Stimulated activated CD4-positive, alpha-beta T cell treated with anti-CD3 and anti-CD28 coated beads, Interleukin-4, amount 100 ng/mL, for 4 hours (primary cell): ENCODE results near the gene SORCS2.

Source experiments
- DNase-seq, 2 experiments: peaks; one replicate each; pipeline ENCODE4 v3.0.0-alpha.2; 2020

Gene SORCS2

DNA sequence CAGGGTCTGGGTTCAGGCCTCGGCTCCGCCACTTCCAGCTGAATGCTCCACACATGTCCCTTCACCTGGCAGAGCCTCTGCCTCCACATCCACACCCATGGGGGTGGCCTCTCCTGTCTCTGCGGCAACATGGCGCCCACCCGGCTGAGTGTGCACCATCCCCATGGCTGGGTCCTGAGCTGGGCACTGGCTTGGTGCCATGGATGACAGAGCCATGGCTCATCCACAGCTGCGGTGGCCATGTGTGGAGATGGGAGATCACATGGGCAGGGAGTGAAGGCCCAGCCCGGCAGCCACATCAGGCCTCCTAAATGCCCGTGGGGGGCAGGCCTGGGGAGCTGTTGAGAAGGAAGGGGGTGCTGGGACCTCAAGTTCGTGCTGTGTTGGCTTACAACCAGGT, 533.6 kb downstream of the SORCS2 start:
- DNase-seq, result no peak

DNA sequence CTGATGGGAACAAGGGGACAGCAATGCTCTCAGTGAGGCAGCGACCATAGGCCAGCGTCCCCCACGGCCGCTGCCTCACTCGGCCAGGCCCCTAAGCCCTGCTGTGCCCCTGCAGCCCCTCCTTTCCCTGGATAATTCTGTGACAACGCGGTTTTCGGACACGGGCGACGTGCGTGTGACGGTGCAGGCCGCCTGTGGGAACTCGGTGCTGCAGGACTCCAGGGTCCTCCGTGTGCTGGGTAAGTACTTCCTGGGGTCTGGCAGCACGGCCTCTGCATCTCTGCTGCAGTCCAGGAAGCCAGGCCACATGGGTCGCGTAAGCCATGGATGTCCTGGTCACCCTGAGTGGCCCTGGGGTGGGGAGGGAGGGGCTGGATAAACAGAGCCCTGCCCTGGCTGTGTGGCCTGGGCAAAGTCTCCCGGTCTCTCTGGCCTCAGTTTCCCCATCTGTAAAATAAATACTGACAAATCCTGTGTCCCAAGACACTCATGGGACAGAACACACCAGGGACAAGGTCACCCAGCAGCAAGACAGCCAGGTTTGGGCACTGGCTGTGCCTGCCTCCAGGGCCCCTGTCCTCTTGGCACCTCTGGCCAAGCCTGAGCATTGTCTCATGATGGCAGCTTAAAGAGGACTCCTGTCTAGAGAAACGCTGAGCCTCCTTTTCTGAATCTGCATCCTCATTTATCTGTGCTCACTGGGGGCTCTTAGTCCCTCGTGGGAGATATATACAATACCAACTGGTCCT, 534.5 kb downstream of the SORCS2 start:
- DNase-seq, result no peak

DNA sequence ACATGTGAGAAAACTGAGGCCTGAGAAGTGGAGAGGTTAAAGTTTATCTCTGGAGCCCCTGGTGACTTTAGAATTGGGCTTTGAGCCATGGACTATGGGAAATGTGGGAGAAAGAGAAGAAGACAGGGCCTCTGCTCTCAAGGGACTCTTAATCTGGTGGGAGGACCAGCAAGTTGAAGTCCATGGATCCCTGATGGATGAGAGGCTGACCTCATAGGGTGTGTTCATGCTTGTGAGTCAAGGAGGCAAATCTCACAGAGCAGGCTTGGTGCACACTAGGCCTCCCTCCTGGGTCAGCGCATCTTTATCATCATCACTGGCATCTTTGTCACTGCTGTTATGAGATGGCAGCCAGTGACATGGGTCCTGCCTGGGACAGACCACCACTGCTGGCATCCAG, 535.4 kb downstream of the SORCS2 start:
- DNase-seq, result no peak

GRCh38 chr4:7731437-7731836, 539.1 kb downstream of the SORCS2 start:
- no peak for DNase-seq

GRCh38 chr4:7732263-7732662, 539.9 kb downstream of the SORCS2 start:
- DNase-seq, result no peak

GRCh38 chr4:7733201-7733600, 540.9 kb downstream of the SORCS2 start:
- DNase-seq, result no peak

DNA sequence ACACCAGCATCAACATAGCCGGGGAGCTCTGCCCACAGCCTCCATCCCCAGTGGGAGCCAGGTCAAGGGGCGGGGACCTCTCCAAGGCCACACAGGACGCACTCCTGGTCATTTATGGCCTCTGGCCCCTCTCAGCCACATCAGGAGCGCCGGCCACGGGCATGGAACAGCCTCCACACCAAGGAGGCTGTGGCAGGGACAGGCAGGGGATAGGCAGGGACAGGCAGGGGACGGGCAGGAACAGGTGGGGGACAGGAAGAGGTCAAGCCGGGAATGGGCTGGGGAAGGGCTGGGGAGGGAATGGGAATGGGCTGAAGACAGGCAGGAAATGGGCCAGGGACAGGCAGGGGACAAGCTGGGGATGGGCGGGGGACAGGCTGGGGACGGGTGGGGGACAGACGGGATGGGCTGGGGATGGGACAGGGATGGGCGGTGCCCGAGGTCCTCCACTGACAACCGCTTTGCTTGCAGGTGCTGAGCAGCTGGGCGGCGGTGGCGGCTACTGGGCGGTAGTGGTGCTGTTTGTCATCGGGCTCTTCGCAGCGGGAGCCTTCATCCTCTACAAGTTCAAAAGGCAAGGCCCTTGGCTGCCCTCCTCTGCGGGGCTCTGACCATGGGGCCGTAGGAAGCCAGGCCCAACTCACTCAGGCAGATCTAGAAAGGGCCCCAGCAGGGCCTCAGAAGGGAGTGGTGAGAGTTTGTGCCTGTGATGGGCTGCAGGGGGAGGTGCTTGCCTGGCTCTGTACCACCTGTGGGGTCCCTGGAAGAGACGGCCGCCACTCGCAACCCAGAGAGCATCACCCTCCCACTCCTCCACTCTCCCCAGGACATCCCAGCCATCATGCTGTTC, 541.7 kb downstream of the SORCS2 start:
- DNase-seq, result no peak

- no peak for DNase-seq
These were observed 542.4 kb downstream of the SORCS2 start for GRCh38 chr4:7734651-7735260.

DNA sequence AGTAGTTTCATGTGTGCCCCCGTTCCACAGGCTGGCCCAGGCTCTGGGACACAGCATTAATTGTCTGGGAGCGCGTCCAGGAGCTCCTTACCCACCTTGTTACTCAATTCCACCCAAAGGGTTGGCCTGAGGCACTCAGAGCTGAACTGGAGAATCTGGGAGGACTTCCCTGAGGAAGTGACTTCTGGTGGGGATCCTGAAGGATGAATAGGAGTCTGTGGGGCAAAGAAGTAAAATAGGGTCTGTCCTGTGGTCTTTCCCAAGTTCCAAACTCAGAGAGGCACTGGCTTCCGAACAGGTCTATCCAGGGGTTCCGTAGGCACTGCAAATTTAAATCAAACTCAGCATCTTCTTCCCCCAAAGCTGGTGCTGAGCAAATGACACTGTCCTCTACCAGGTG, 543.1 kb downstream of the SORCS2 start:
- no peak for DNase-seq

GRCh38 chr4:7735961-7736360, 543.6 kb downstream of the SORCS2 start:
- no peak for DNase-seq

DNA sequence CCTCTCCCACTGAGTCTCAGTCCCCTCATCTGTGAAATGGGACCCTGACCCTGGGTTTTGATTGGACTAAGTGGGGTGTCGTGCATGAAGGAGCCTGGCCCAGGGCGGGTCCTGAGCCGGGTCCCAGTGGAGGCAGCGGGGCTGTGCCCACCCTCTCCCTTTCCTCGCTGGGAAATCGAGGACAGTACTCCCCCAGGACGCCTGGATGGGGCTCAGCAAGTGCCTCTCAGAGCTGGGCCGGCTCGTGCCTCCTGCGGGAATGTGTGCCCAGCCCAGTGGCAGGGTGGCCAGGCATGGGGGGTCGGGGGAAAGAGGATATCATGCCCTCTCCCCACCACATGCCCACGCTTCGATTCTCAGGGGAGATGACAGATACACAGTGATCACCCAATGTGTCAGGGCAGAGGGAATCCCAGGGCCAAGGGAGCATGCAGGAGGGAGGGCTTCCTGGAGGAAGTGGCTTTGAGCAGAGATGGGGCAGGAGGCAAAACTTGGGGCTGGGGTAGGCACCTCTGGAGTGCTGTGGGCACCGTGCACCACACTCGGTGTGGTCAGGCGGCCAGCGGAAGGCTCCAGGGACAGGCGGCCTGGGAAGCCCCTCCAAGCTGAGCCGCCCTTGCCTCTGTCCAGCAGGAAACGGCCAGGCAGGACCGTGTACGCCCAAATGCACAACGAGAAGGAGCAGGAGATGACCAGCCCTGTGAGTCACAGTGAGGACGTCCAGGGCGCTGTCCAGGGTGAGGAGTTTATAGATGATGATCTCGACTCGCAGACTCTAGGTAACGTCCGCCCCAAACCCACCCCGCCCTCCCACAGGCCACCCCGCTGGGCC, 544.3 kb downstream of the SORCS2 start:
- DNase-seq, result no peak

DNA sequence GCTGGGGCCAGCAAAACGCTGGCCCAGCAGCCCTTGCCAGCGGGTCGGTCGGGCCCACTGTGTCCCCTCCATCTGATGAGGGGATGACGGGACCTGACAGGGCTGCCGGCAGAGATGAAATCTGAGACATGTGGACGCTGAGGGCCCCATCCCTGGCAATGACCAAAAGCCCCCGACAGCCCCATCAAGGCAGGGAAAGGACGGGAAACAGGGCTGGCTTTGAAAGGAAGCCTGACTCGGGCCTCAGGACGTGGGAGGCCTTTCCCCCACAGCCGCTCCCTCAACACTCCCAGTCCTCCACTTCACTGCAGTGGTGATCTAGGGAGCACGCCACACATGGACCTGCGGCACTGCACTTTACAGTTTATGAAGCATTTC, 544.9 kb downstream of the SORCS2 start:
- no peak for DNase-seq

DNA sequence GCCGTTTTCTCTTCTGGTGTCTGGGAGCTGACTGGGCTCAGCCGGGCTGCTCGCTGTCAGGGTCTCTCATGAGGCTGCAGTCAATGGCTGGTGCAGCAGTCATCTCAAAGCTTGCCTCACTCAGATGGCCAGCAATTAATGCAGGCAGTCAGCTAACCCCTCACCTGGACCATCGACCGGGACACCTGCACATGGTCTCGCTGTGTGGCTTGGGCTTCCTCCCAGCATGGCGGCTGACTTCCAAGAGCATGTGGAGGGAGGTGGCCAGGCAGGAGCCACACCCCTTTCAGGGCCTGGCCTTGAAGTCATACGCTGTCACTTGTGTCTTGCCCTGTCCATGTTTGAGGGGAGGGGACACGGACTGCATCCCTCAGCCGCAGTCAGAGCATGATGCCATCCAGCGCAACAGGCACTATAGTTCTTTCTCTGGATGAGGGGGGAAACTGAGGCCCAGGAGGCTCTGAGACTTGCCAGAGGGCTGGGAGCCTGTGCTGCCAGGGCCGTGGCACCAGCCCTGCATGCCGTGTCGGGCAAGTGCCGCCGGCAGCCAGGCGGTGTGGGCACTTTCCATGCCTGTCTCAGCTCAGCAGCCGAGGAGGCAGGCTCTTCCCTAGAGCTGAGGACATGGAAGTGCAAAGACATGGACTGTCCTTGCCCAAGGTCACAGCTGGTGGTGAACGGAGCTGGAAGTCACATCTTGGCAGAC, 545.6 kb downstream of the SORCS2 start:
- no peak for DNase-seq

DNA sequence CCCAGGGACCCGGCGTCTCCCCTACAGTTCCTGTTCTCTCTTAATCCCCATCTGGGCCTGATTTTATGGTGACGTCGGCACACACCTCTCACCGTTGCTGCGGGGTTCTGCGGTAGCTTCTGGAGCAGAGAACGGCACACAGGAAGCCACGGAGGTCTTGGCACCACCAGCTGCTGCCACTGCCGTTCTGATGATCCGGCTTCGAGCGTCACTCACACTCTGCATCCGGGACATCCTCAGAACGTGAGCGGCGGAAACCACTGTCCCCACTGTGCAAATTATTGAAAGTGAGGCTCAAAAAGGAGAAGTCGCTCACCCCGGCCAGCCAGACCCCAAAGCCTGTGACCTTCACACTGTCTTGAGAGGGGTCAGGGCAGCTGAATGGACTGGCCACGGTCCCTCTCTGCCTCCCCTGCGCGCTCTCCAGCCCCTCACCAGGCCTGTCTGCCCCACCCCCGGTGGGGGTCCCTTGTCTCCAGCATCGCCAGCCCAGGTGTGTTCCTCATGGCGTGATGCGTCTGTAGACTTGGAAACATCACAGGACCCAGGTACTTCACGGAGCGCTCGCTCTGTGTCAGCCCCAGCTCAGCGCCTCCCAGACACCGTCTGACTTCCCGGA, 546.2 kb downstream of the SORCS2 start:
- no peak for DNase-seq

GRCh38 chr4:7739077-7739917, 547.0 kb downstream of the SORCS2 start:
- no peak for DNase-seq

DNA sequence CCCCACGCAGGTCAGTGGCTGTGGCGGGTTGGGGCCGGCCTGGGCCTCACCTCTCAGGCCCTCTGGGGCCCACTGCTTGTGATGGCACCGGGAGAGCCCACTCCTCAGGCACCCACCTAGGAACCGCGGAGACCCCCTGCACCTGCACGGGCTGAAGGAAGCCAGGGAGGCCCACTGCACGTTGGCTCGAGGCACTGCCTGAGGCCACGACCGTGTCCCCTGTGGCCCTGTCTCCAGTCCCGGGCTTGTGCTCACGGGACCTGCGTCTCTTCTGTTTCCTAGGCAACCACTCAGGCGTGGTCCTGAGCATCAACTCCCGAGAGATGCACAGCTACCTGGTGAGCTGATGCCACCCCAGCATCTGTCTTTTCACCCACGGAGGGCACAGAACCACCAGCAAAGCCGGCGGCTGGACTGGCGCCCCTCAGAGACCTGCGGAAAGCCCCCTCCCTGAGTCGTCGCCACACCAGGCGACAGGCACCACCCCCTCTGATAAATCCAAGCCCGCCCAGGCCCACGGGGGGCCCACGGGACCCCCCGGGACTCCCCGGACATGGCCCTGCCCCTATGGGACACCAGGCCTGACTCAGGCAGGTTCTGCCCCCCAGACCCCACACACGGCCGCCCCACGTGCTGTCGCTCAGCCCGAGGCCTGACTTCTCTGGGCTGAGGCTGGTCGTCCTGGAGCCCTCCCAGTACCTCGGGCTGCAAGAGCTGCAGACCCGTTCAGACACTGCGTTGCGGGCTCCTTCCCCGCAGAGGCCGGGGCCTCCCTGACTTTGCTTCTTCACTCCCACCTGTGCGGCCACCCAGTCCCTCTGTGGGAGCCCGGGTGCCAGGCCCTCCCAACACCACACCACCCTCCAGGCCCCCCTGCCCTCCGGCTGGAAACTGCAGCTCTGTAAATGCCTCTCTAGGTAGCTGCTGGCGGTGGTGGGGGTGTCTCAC, 547.9 kb downstream of the SORCS2 start:
- DNase-seq, result no peak

DNA sequence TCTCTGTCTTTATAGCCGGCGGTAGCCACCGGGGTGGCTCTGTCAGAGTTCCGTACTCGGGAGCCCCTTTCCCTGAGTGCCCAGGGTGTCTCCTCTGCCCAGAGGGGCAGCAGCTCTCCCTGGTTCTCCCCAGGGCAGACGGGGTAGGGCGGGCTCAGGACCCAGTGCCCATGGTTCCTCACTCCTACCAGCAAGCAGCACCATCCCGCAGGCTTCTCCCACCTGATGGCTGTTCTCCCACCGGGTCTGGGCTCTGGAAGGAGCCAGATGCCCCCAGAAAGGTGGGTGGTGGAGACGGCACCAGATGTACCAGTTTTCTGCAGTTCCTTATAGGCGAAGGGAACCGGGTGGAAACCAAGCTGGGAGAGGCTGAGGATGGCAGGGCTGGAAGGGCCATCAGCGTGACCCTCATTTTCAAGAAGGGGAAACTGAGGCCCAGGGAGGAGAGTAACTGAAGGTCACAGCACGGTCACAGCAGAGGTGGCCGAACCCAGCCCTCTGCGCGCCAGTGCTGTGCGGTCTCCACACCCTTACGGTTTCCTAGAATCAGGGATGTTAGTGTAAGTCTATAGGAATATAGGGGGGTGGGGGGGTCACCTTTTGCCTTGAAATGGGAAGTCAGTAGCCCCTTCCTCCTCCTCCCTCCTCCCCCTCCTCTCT, 548.7 kb downstream of the SORCS2 start:
- no peak for DNase-seq

DNA sequence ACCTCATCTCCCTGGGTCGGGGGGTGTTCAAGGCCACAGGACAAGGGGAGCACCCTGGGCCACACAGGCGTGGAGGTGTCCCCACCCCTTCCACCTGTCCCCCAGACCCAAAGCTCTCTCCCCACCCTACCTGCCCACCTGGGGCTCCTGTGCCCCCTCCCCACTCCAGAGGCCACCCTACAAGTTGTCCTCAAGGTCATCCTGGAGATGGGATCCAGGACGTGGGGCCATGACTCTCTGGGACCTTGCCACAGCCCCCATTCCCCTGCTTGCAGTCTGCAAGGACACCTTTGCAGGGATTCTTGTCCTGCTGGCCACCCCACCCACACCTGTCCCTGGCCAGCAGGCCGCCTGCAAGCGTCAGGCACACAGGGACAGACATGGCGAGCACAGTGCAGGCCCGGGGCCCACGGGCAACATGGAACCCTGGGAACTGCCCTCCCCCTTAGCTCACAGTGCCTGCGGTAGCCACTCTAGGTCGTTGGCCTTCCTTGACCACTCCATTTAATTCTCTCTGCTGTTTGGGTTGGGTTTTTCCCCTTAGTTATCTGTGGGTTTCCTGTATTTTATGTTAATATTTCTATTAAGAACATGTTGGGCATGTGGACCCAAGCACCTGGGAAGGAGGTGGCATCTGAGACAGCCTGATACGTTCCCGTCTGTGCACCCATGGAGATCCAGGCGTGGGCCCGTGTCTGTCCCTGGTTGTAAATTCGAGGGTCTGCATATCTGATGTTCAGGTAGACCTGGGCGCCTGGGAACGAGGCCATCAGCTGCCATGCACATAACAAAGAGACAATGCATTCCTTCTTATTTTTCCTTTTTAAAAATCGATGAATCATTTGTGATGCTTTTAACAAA, 549.8 kb downstream of the SORCS2 start:
- DNase-seq, result no peak
